Suppressor macrophage treated with lipopolysaccharide for 1 hour (primary cell): ENCODE data around the gene CCDC167.

Experiments
- DNase-seq, 3 donors: peaks; one replicate each; pipeline ENCODE4 v3.0.0-alpha.2; 2020 to 2022

CCDC167 gene

GRCh38 chr6:37528541-37528940 is 28.8 kb upstream of the CCDC167 start:
- no peak for DNase-seq

- no peak for DNase-seq
Observed at GRCh38 chr6:37525460-37526357, 26.0 kb upstream of the CCDC167 start.

- no peak for DNase-seq
Observed at GRCh38 chr6:37524970-37525318, 25.3 kb upstream of the CCDC167 start.

GRCh38 chr6:37524025-37524969 is 24.6 kb upstream of the CCDC167 start:
- no peak for DNase-seq

GRCh38 chr6:37523412-37523811 is 23.7 kb upstream of the CCDC167 start:
- no peak for DNase-seq

GRCh38 chr6:37522836-37523235 is 23.1 kb upstream of the CCDC167 start:
- no peak for DNase-seq

GRCh38 chr6:37521674-37522073 is 22.0 kb upstream of the CCDC167 start:
- DNase-seq: no peak

- DNase-seq: no peak
Observed at GRCh38 chr6:37520926-37521325, 21.2 kb upstream of the CCDC167 start.

GRCh38 chr6:37519461-37519860 is 19.8 kb upstream of the CCDC167 start:
- DNase-seq: no peak

GRCh38 chr6:37518116-37518515 is 18.4 kb upstream of the CCDC167 start:
- no peak for DNase-seq

GRCh38 chr6:37517411-37517812 is 17.7 kb upstream of the CCDC167 start:
- DNase-seq: peak; percentile 49 to 69 (median 58)

GRCh38 chr6:37516920-37517405 is 17.3 kb upstream of the CCDC167 start:
- no peak for DNase-seq

GRCh38 chr6:37516076-37516919 is 16.6 kb upstream of the CCDC167 start:
- DNase-seq: peak; percentile 23 to 72 (median 44)

GRCh38 chr6:37515712-37516075 is 16.0 kb upstream of the CCDC167 start:
- no peak for DNase-seq

GRCh38 chr6:37514837-37515236 is 15.1 kb upstream of the CCDC167 start:
- DNase-seq: no peak

GRCh38 chr6:37514321-37514771 is 14.7 kb upstream of the CCDC167 start:
- no peak for DNase-seq

- no peak for DNase-seq
Observed at GRCh38 chr6:37513576-37513975, 13.9 kb upstream of the CCDC167 start.

- DNase-seq: no peak
Observed at GRCh38 chr6:37513155-37513554, 13.5 kb upstream of the CCDC167 start.

- no peak for DNase-seq
Observed at GRCh38 chr6:37512400-37513011, 12.8 kb upstream of the CCDC167 start.

GRCh38 chr6:37511910-37512399 is 12.3 kb upstream of the CCDC167 start:
- no peak for DNase-seq

- no peak for DNase-seq
Observed at GRCh38 chr6:37511201-37511600, 11.5 kb upstream of the CCDC167 start.
